Testis (tissue), 3 donors: Measurements from ENCODE around the gene QSOX2. TPM values are rescaled to one million over a fixed set of nuclear protein-coding genes. Genes with fewer than 3 reads are reported as not detected.

ENCODE experiments used
- DNase-seq: peaks from one replicate; pipeline ENCODE4 v3.0.0-alpha.2; 2019
- H3K27ac ChIP-seq, 2 donors: fragments of 200-600 bp; sonication (generic); one replicate each; pipeline ENCODE4 v1.5.1; 2019
- H3K27me3 ChIP-seq: fragments of 200-600 bp; sonication (generic); one replicate; pipeline ENCODE4 v1.5.1; 2019
- H3K36me3 ChIP-seq: fragments of 200-600 bp; sonication (generic); one replicate; pipeline ENCODE4 v1.5.1; 2017; ENCODE audit warnings: low read depth; ENCODE audit errors: missing control alignments
- H3K4me1 ChIP-seq: fragments of 200-600 bp; sonication (generic); one replicate; pipeline ENCODE4 v1.5.1; 2019
- H3K4me3 ChIP-seq, 2 donors: fragments of 200-600 bp; sonication (generic); one replicate each; pipeline ENCODE4 v1.5.1; 2017 to 2019
- H3K9me3 ChIP-seq: fragments of 200-600 bp; sonication (generic); one replicate; pipeline ENCODE4 v1.5.1; 2017
- CTCF ChIP-seq, 3 experiments: fragments of 450-650 bp in 2 of 3; fragments of 200-600 bp in 1 of 3; sonication (generic) in 1 of 3; IDR thresholded peaks; one replicate each; pipeline ENCODE4 v1.5.1; 2016 to 2019; ENCODE audit warnings: antibody characterized with exemption in 3 of 3, mild to moderate bottlenecking in 2 of 3, moderate library complexity in 1 of 3
- POLR2A ChIP-seq: fragments of 450-650 bp; IDR thresholded peaks from one replicate; pipeline ENCODE4 v1.6.1; 2017; ENCODE audit warnings: antibody characterized with exemption, mild to moderate bottlenecking, moderate library complexity
- WGBS, 2 donors: methylation state at CpG; one replicate each; pipeline ENCODE4 v1.1.5; 2018; 5-methylcytosine and 5-hydroxymethylcytosine counted together
- intact Hi-C: fragments of 100-400 bp; cut with DNase I; formaldehyde crosslinking; loops from one replicate; pipeline ENCODE4 v1.15.1; 2023; ENCODE audit warnings: low total_unique reads
- polyA plus RNA-seq: library from polyadenylated mRNA; stranded (reverse); fragments of 350-450 nt; fragmentation: Illumina TruSeq; extraction: RNeasy Lipid Tissue Mini Kit (QIAGEN cat#74804); gene quantifications from one replicate; pipeline ENCODE4 v1.2.3, GENCODE V29; 2014; ENCODE audit warnings: low read depth, low replicate concordance; ENCODE audit not compliant: insufficient read depth
- total RNA-seq, 2 donors: library from RNA; depleted of rRNA; stranded (reverse); fragments of >200 nt; gene quantifications; one replicate each; pipeline ENCODE4 v1.2.3, GENCODE V29; 2016

The QSOX2 gene
- total and polyA plus RNA-seq, 3 donors from 2014 or later, result 22.1 to 23.3 (median 22.6) TPM

GRCh38 chr9:136160381-136160841 lies 85.2 kb downstream of the QSOX2 start:
- no peak for DNase-seq
- Histone ChIP-seq H3K36me3 (no peaks in the 10 kb centered on the region), H3K4me3 (no peak overlapping the region), H3K4me1 (no peaks in the 10 kb centered on the region), H3K27me3 (no peaks in the 10 kb centered on the region), H3K9me3 (no peaks in the 10 kb centered on the region), H3K27ac (no peak overlapping the region)
- TF ChIP-seq CTCF (IDR thresholded peaks at IDR 0.05) (no peak), POLR2A (no peak)
- intact Hi-C loops, result no loop called here
- 67 to 69% methylated on average over 6 to 12 of the region's 12 CpGs for WGBS, 2 donors

- intact Hi-C loops, result no loop called here
- H3K9me3 ChIP-seq, result no peaks in the 10 kb centered on the region
- no peak for TF ChIP-seq POLR2A
- no peaks in the 10 kb centered on the region for H3K27me3 ChIP-seq
- DNase-seq, result no peak
- no peaks in the 10 kb centered on the region for H3K4me1 ChIP-seq
- no peaks in the 10 kb centered on the region for H3K36me3 ChIP-seq
- 88 to 100% methylated on average over 5 to 15 of the region's 16 CpGs for WGBS, 2 donors
- H3K27ac ChIP-seq, result no peak overlapping the region
- H3K4me3 ChIP-seq, result no peak overlapping the region
These were observed 85.8 kb downstream of the QSOX2 start for GRCh38 chr9:136159851-136160250.

GRCh38 chr9:136157477-136158265 lies 87.9 kb downstream of the QSOX2 start:
- intact Hi-C loops, result no loop called here
- no peak overlapping the region for H3K4me3 ChIP-seq
- WGBS, 2 donors, result 33 to 55% methylated on average over 7 to 20 of the region's 20 CpGs
- H3K36me3 ChIP-seq, result no peaks in the 10 kb centered on the region
- no peaks in the 10 kb centered on the region for H3K27me3 ChIP-seq
- no peak for TF ChIP-seq POLR2A
- TF ChIP-seq CTCF (IDR thresholded peaks at IDR 0.05), result no peak
- no peaks in the 10 kb centered on the region for H3K4me1 ChIP-seq
- no peak for DNase-seq
- no peaks in the 10 kb centered on the region for H3K9me3 ChIP-seq
- no peak overlapping the region for H3K27ac ChIP-seq

Other genes with a start within 250 kb of the QSOX2 start
- gene NACC2, start 150.5 kb downstream of the QSOX2 start, total RNA-seq, result 10 to 100 TPM; 49.5 to 49.7 TPM
- gene NACC2, start 150.5 kb downstream of the QSOX2 start, polyA plus RNA-seq, result 29.3 TPM
- 10 to 100 TPM; 57.8 to 73.0 TPM for gene TMEM250, start 126.9 kb downstream of the QSOX2 start, total RNA-seq
- 29.4 TPM for gene TMEM250, start 126.9 kb downstream of the QSOX2 start, polyA plus RNA-seq
- under 1 TPM; 0.55 to 0.62 TPM for gene LHX3, start 40.7 kb downstream of the QSOX2 start, total RNA-seq
- not detected for gene LHX3, start 40.7 kb downstream of the QSOX2 start, polyA plus RNA-seq
- gene CCDC187, start 58.3 kb upstream of the QSOX2 start, total RNA-seq, result 10 to 100 TPM; 13.8 to 61.5 TPM
- gene CCDC187, start 58.3 kb upstream of the QSOX2 start, polyA plus RNA-seq, result 33.4 TPM
- 100 to 1,000 TPM in 1 of 2 donors, 10 to 100 TPM in 1; 84.4 to 101 TPM for gene GPSM1, start 81.7 kb upstream of the QSOX2 start, total RNA-seq
- gene GPSM1, start 81.7 kb upstream of the QSOX2 start, polyA plus RNA-seq, result 33.5 TPM
- gene DNLZ, start 117.9 kb upstream of the QSOX2 start, total RNA-seq, result 10 to 100 TPM; 48.2 to 51.1 TPM
- gene DNLZ, start 117.9 kb upstream of the QSOX2 start, polyA plus RNA-seq, result 14.0 TPM
- gene CARD9, start 127.9 kb upstream of the QSOX2 start, total RNA-seq, result 1 to 10 TPM; 3.5 to 3.7 TPM
- gene CARD9, start 127.9 kb upstream of the QSOX2 start, polyA plus RNA-seq, result 1.8 TPM
- gene SNAPC4, start 154.4 kb upstream of the QSOX2 start, total RNA-seq, result 10 to 100 TPM; 29.5 to 35.9 TPM
- 21.2 TPM for gene SNAPC4, start 154.4 kb upstream of the QSOX2 start, polyA plus RNA-seq
- gene ENTR1, start 164.8 kb upstream of the QSOX2 start, total RNA-seq, result 10 to 100 TPM; 61.7 to 64.3 TPM
- gene ENTR1, start 164.8 kb upstream of the QSOX2 start, polyA plus RNA-seq, result 69.1 TPM
- 10 to 100 TPM; 66.7 to 69.8 TPM for gene PMPCA, start 164.8 kb upstream of the QSOX2 start, total RNA-seq
- gene PMPCA, start 164.8 kb upstream of the QSOX2 start, polyA plus RNA-seq, result 78.4 TPM
- gene INPP5E, start 194.0 kb upstream of the QSOX2 start, total RNA-seq, result 10 to 100 TPM; 32.2 to 38.0 TPM
- 22.1 TPM for gene INPP5E, start 194.0 kb upstream of the QSOX2 start, polyA plus RNA-seq
- 100 to 1,000 TPM in 1 of 2 donors, 10 to 100 TPM in 1; 90.4 to 103 TPM for gene SEC16A, start 237.2 kb upstream of the QSOX2 start, total RNA-seq
- 67.8 TPM for gene SEC16A, start 237.2 kb upstream of the QSOX2 start, polyA plus RNA-seq